ENCODE results near the gene MAGI2. TPM values are rescaled to one million over a fixed set of nuclear protein-coding genes. Genes with fewer than 3 reads are reported as not detected.

The MAGI2 gene
- total RNA-seq, 1 donor, result 18.8 TPM

- DNase-seq (ENCODE audit: insufficient read length, low spot score, missing footprints), result no peak
- H3K4me1 ChIP-seq (ENCODE audit: insufficient read depth, low read length), result no peaks in the 10 kb centered on the region
- H4K20me1 ChIP-seq (ENCODE audit: insufficient read depth, low read length), result no peaks in the 10 kb centered on the region
- no peaks in the 10 kb centered on the region for H3K9me3 ChIP-seq (ENCODE audit: low read depth, low read length)
- H3K36me3 ChIP-seq (ENCODE audit: insufficient read depth, low read length), result no peaks in the 10 kb centered on the region
- no peak overlapping the region for H2AFZ ChIP-seq (ENCODE audit: low read length)
- no peak for TF ChIP-seq CTCF (IDR thresholded peaks at IDR 0.05; ENCODE audit: extremely low read depth, low read depth, low read length)
- no peak overlapping the region for H3K27ac ChIP-seq (ENCODE audit: low read depth, low read length)
- no peak overlapping the region for H3K4me2 ChIP-seq (ENCODE audit: insufficient read depth, low read length)
- H3K27me3 ChIP-seq (ENCODE audit: insufficient read depth, low read length), result no peaks in the 10 kb centered on the region
- H3K79me2 ChIP-seq (ENCODE audit: insufficient read depth, low read length), result no peaks in the 10 kb centered on the region
- H3K4me3 ChIP-seq (ENCODE audit: insufficient read depth, low read length), result no peak overlapping the region
These were observed 444.7 kb downstream of the MAGI2 start for GRCh38 chr7:79008786-79009185.

GRCh38 chr7:78996013-78996412, 457.5 kb downstream of the MAGI2 start:
- Histone ChIP-seq H3K27ac (ENCODE audit: low read depth, low read length) (no peak overlapping the region), H3K4me3 (ENCODE audit: insufficient read depth, low read length) (no peak overlapping the region), H3K27me3 (ENCODE audit: insufficient read depth, low read length) (no peaks in the 10 kb centered on the region), H3K36me3 (ENCODE audit: insufficient read depth, low read length) (no peaks in the 10 kb centered on the region), H3K4me2 (ENCODE audit: insufficient read depth, low read length) (no peak overlapping the region), H3K4me1 (ENCODE audit: insufficient read depth, low read length) (no peaks in the 10 kb centered on the region), H2AFZ (ENCODE audit: low read length) (no peak overlapping the region), H3K9me3 (ENCODE audit: low read depth, low read length) (no peaks in the 10 kb centered on the region), H4K20me1 (ENCODE audit: insufficient read depth, low read length) (no peaks in the 10 kb centered on the region), H3K79me2 (ENCODE audit: insufficient read depth, low read length) (no peaks in the 10 kb centered on the region)
- no peak for TF ChIP-seq CTCF (IDR thresholded peaks at IDR 0.05; ENCODE audit: extremely low read depth, low read depth, low read length)
- DNase-seq (ENCODE audit: insufficient read length, low spot score, missing footprints), result no peak

DNA sequence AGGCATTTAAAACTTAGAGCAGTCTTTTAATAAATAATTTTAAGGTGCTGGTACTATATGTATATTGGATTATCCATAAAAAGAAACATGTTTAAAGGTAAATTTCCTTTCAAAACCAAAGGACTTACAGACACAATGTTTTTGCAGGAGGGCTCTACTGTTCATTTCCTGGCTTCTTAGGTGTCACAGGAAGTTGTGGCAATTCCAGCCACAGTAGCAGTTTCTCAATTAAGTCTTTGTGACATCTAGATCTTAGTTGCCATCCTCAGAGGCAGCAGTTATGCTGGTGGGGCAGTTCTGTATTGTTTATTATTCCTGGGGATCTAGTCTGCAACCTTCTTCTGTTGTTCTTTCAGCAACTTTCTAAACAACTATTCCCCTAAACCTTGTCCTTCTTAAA, 460.1 kb downstream of the MAGI2 start:
- Histone ChIP-seq H3K4me1 (ENCODE audit: insufficient read depth, low read length) (no peaks in the 10 kb centered on the region), H3K4me2 (ENCODE audit: insufficient read depth, low read length) (no peak overlapping the region), H4K20me1 (ENCODE audit: insufficient read depth, low read length) (no peaks in the 10 kb centered on the region), H3K36me3 (ENCODE audit: insufficient read depth, low read length) (no peaks in the 10 kb centered on the region), H2AFZ (ENCODE audit: low read length) (no peak overlapping the region), H3K27ac (ENCODE audit: low read depth, low read length) (no peak overlapping the region), H3K27me3 (ENCODE audit: insufficient read depth, low read length) (no peaks in the 10 kb centered on the region), H3K9me3 (ENCODE audit: low read depth, low read length) (no peaks in the 10 kb centered on the region), H3K79me2 (ENCODE audit: insufficient read depth, low read length) (no peaks in the 10 kb centered on the region), H3K4me3 (ENCODE audit: insufficient read depth, low read length) (no peak overlapping the region)
- DNase-seq (ENCODE audit: insufficient read length, low spot score, missing footprints), result no peak
- TF ChIP-seq CTCF (IDR thresholded peaks at IDR 0.05; ENCODE audit: extremely low read depth, low read depth, low read length), result no peak

- H3K27me3 ChIP-seq (ENCODE audit: insufficient read depth, low read length), result no peaks in the 10 kb centered on the region
- no peak overlapping the region for H2AFZ ChIP-seq (ENCODE audit: low read length)
- no peaks in the 10 kb centered on the region for H3K79me2 ChIP-seq (ENCODE audit: insufficient read depth, low read length)
- no peak for TF ChIP-seq CTCF (IDR thresholded peaks at IDR 0.05; ENCODE audit: extremely low read depth, low read depth, low read length)
- DNase-seq (ENCODE audit: insufficient read length, low spot score, missing footprints), result no peak
- H3K36me3 ChIP-seq (ENCODE audit: insufficient read depth, low read length), result no peaks in the 10 kb centered on the region
- H4K20me1 ChIP-seq (ENCODE audit: insufficient read depth, low read length), result no peaks in the 10 kb centered on the region
- no peak overlapping the region for H3K4me2 ChIP-seq (ENCODE audit: insufficient read depth, low read length)
- H3K4me1 ChIP-seq (ENCODE audit: insufficient read depth, low read length), result no peaks in the 10 kb centered on the region
- H3K27ac ChIP-seq (ENCODE audit: low read depth, low read length), result no peak overlapping the region
- H3K9me3 ChIP-seq (ENCODE audit: low read depth, low read length), result no peaks in the 10 kb centered on the region
- no peak overlapping the region for H3K4me3 ChIP-seq (ENCODE audit: insufficient read depth, low read length)
These were observed 468.0 kb downstream of the MAGI2 start for GRCh38 chr7:78985509-78985908.

Data from osteoblast (primary cell).